ENCODE measurements around the gene CIAPIN1.
"Not testable (repeated sequence)": the region's sequence is repeated elsewhere in the genome, so short reads cannot be mapped to it uniquely, and the experiment has no call there.

Gene CIAPIN1

DNA sequence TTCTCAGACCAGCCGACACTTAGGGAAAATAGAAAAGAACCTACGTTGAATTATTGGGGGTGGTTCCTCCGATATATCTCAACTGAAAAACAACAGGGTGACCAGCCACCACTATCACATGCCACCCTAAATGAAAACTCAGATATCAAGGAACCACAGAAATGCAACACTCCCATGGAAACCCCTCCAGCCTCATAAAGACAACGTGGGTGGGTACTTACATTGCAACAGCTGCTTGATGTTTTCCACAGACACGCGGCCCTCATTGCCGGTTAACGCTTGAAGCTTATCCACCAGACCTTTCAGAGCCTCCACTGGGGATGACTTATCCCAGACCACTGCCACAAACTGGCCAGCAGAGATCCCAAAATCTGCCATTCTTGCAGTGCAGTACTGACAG lies 6.6 kb downstream of the CIAPIN1 start:
- DNase-seq (ENCODE audit: low spot score): not testable (repeated sequence)

- DNase-seq (ENCODE audit: low spot score): not testable (repeated sequence)
These were observed 7.2 kb downstream of the CIAPIN1 start for GRCh38 chr16:57439947-57440346.

DNA sequence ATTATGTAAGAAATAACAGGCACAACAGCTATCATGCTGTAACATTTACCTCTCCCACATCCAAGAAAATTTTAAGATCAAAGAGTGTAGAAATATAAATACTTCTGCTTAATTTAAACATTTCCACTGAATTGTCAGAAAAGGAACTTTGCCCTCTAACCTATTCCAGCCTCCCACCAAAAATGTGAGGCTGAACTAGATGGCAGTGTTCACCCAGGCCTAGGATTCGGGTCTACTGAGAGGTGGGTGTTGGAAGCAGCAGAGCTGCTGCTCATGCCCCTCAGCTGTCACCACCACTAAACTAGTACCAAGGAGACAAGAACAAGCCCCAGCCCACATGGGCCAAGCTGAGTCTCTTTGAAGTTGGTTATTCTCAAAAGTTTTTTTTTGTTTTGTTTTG lies 11.3 kb downstream of the CIAPIN1 start:
- no peak for DNase-seq (ENCODE audit: low spot score)

- no peak for DNase-seq (ENCODE audit: low spot score)
These were observed 13.2 kb downstream of the CIAPIN1 start for GRCh38 chr16:57434003-57434402.

DNA sequence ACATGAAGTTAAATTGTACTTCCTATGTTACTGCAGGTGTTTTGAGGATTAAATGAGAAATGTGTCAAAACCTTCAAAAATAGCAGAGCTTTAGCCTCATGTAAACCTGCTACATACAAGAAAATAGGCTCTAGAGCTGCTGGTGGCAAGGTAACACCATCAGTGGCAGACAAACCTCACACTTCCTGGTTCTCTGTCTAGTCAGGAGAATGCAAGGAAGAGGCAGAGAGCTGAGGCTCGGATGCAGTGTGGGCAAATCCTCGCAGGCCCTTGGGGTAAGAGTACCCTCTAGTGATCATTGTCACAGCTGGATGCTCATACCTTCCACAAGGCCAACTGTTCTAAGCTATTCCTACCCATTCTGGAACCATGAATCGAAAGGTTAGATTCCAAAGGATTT lies 14.2 kb downstream of the CIAPIN1 start:
- no peak for DNase-seq (ENCODE audit: low spot score)

DNA sequence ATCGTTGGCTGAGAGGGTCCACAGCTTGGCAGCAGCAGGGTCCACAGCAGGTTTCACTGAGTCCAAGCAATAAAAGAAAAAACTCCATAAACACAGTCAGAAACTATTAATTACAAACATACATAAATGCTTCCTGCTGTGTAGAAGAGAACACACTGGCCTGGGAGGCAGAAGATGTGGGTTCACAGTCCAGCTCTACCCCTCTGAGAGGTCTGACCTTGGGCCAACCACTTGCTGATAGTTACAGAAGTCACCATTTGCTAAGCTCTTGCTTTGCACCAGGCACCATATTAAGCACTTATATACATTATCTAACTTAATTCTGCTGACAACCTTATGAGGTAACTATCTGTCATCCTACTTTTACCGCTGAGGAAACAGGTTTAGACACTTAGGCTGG lies 14.7 kb downstream of the CIAPIN1 start:
- no peak for DNase-seq (ENCODE audit: low spot score)

- no peak for DNase-seq (ENCODE audit: low spot score)
These were observed 16.2 kb downstream of the CIAPIN1 start for GRCh38 chr16:57430955-57431354.

GRCh38 chr16:57427824-57428223 lies 19.4 kb downstream of the CIAPIN1 start:
- no peak for DNase-seq (ENCODE audit: low spot score)

DNA sequence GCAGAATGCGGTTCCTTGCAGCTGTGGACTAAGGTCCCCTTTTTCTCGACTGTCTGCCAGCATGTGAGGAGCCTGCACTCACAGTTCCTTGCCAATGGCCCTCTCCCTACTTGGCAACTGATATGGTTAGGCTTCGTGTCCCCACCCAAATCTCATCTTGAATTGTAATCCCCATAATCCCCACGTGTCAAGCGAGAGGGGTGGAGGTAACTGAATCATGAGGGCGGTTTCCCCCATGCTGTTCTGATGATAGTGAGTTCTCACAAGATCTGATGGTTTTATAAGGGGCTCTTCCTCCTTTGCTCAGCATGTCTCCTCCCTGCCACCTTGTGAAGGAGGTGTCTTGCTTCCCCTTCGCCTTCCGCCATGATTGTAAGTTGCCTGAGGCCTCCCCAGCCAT lies 19.9 kb downstream of the CIAPIN1 start:
- DNase-seq (ENCODE audit: low spot score): no peak

DNA sequence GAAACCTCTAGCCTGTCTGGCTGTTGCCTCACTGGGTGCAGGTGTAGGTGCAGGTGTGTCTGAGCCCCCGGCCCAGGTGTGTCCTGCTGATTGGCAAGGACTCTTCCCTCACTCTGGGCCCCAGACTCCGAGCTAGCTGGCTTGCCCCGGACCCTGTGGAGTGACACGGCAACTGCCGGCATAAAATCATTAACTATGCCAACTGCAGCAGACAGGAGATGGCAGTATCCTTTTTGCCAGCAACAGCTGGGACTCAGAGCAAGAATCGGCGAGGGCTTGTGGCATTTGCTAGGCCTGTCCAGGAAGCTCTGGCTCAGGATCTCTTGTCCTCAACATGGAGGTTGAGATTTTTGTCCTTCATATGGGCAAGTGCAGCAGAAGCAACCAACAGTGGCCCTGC lies 20.8 kb downstream of the CIAPIN1 start:
- no peak for DNase-seq (ENCODE audit: low spot score)

- no peak for DNase-seq (ENCODE audit: low spot score)
These were observed 22.6 kb downstream of the CIAPIN1 start for GRCh38 chr16:57424583-57424982.

DNA sequence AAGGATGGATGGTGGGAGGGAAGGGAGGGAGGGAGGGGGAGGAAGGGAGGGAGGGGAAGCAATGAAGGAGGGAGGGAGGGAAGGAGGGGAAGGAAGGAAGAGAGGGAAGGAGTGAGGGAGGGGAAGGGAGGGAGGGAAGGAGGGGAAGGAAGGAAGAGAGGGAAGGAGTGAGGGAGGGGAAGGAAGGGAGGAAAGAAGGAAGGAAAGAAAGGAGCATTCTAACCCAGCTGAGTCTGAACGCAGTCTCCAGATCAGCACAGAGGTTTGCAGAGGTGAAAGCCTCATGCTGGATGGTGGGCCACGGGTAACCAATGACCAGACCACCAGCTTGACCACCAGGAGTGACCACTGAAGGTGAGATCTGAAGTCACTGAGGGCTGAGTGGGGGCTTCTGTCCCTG lies 24.0 kb downstream of the CIAPIN1 start:
- DNase-seq (ENCODE audit: low spot score): no peak

DNA sequence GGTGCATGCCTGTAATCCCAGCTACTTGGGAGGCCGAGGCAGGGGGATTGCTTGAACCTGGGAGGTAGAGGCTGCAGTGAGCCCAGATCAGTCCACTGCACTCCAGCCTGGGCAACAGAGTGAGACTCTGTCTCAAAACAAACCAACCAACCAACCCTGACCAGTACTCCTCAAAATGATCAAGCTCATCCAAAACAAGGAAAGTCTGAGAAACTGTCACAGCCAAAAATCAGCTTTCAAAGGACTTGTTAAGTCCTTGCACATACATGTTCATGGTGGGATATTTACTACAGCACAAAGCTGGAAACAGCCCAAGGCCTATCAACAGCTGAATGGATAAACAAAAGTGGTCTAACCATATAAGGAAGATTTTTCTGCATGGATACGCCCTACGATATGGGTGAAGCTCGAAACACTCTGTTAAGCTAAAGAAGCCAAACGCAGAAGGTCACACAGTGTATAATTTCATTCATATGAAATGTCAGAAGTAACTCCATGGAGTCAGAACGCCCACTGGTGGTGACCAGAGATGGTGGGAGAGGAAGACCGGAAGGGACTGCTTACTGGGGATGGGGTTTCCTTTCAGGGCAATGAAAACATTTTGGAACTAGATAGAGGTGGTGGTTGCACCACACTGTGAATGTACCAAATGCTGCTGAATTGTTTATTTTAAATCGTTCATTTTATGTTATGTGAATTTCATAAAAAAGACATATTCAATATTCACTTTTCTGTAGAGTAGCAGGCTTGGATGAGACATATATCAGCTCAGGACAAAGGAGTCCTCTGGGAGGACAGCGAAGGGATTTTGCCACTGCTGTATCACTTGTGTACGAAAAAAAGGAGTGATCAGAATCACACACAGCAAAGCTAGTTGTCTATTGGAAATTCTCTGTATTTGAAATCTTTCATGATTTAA lies 24.9 kb downstream of the CIAPIN1 start:
- peak; percentile 23 for DNase-seq (ENCODE audit: low spot score)

- no peak for DNase-seq (ENCODE audit: low spot score)
These were observed 27.7 kb downstream of the CIAPIN1 start for GRCh38 chr16:57419506-57419905.

- DNase-seq (ENCODE audit: low spot score): no peak
These were observed 31.1 kb downstream of the CIAPIN1 start for GRCh38 chr16:57416084-57416483.

GRCh38 chr16:57413733-57414132 lies 33.5 kb downstream of the CIAPIN1 start:
- DNase-seq (ENCODE audit: low spot score): no peak

DNA sequence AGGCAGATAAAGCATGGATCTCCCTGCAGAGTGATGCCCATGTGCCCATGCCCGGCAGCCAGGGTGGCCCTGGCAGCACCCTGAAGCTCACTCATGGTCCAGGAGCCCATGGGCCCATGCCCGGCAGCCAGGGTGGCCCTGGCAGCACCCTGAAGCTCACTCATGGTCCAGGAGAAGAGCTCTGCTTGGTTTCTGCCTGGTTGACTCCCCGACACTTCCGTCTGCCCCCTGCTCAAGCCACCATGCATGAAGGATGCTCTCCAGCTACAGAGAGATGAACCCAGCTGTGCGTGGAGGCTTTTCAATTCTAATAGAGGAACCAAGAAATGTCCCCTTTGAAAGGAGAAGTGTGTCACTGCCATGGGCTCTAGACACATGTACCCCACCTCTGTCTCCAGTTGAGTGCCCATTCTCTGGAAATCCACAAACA lies 33.9 kb downstream of the CIAPIN1 start:
- DNase-seq (ENCODE audit: low spot score): no peak

DNA sequence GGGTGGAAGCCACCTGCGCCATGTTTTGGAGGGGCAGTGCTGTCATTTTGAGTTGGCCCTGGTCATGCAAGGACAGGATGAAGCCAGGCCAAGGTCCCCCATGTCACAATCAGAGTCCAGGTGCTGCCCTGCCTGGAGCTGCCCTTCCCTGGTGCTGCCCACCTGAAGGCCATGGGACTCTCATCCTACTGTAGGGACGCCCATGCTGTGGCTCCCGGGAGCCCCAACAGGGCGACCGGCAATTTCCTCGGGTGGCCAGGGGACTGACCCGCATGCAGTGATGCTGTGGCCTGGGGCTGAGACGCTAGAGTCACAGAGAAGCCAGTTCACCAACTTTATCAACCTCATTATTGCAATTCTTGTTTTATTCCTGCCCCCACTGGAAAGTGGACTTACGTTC lies 34.6 kb downstream of the CIAPIN1 start:
- DNase-seq (ENCODE audit: low spot score): no peak

- no peak for DNase-seq (ENCODE audit: low spot score)
These were observed 35.7 kb downstream of the CIAPIN1 start for GRCh38 chr16:57411362-57411976.

- no peak for DNase-seq (ENCODE audit: low spot score)
These were observed 37.2 kb downstream of the CIAPIN1 start for GRCh38 chr16:57409870-57410587.

GRCh38 chr16:57409065-57409464 lies 38.1 kb downstream of the CIAPIN1 start:
- no peak for DNase-seq (ENCODE audit: low spot score)

GRCh38 chr16:57407521-57408353 lies 39.4 kb downstream of the CIAPIN1 start:
- no peak for DNase-seq (ENCODE audit: low spot score)

Data from hematopoietic multipotent progenitor cell treated with erythropoietin and hydrocortisone succinate and interleukin-3 and kit ligand, for 15 days (in vitro differentiated cells).